Measurements from ENCODE around the gene PTBP1.
"Not testable (repeated sequence)": the region's sequence is repeated elsewhere in the genome, so short reads cannot be mapped to it uniquely, and the experiment has no call there.

Gene PTBP1

DNA sequence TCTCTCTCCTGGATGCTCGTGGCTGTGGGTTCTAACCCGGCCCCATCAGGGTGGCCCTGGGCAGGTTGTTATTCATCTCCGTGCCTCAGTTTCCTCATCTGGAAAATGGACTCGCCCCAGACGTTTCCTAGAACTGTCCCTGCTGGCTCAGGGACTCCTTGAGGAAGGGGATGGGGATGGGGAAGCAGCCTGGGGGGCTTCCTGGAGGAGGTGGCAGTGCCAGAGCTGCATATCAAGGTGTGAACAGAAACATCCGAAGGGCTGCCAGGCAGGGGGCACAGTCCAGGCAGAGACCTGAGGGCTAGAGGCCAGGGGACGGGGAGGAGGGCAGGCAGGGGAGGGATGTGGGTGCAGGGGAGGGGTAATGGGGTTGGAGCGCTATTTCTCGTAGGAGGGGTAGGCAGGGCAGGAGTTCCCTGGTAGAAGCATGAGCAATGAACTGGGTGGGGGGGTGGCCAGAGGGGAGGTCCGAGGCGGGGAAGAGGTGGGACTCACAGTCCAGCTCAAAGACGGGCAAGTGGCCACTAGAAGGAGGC, 51.2 kb downstream of the PTBP1 start:
- Histone ChIP-seq H3K9ac (ENCODE audit: low read length) (no peak overlapping the region), H3K9me3 (ENCODE audit: insufficient read depth, low read length) (no peaks in the 10 kb centered on the region), H4K20me1 (ENCODE audit: low read depth, low read length) (no peaks in the 10 kb centered on the region), H3K4me2 (ENCODE audit: low read depth, low read length, poor library complexity, severe bottlenecking) (no peak overlapping the region), H3K9me2 (replicated peaks; ENCODE audit: insufficient read depth, low read length) (no peaks in the 10 kb centered on the region), H3K27ac (ENCODE audit: low read depth, low read length) (no peak overlapping the region), H3K4me3 (ENCODE audit: insufficient read depth, low read length, poor library complexity, severe bottlenecking) (no peak overlapping the region), H3K27me3 (ENCODE audit: low read length) (no peaks in the 10 kb centered on the region), H3F3A (ENCODE audit: insufficient read depth) (no peaks in the 10 kb centered on the region), H3K36me3 (ENCODE audit: low read length) (no peaks in the 10 kb centered on the region), H3K79me2 (ENCODE audit: insufficient read depth, low read length) (no peaks in the 10 kb centered on the region), H2AFZ (ENCODE audit: low read depth, low read length, severe bottlenecking) (no peak overlapping the region)
- no peak for TF ChIP-seq EZH2phosphoT487 (conservative IDR thresholded peaks at IDR 0.05; ENCODE audit: low read length)
- TF ChIP-seq, protein P1, sequence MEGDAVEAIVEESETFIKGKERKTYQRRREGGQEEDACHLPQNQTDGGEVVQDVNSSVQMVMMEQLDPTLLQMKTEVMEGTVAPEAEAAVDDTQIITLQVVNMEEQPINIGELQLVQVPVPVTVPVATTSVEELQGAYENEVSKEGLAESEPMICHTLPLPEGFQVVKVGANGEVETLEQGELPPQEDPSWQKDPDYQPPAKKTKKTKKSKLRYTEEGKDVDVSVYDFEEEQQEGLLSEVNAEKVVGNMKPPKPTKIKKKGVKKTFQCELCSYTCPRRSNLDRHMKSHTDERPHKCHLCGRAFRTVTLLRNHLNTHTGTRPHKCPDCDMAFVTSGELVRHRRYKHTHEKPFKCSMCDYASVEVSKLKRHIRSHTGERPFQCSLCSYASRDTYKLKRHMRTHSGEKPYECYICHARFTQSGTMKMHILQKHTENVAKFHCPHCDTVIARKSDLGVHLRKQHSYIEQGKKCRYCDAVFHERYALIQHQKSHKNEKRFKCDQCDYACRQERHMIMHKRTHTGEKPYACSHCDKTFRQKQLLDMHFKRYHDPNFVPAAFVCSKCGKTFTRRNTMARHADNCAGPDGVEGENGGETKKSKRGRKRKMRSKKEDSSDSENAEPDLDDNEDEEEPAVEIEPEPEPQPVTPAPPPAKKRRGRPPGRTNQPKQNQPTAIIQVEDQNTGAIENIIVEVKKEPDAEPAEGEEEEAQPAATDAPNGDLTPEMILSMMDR (IDR thresholded peaks at IDR 0.05; ENCODE audit: insufficient read depth, low read length, poor library complexity, severe bottlenecking), result no peak

DNA sequence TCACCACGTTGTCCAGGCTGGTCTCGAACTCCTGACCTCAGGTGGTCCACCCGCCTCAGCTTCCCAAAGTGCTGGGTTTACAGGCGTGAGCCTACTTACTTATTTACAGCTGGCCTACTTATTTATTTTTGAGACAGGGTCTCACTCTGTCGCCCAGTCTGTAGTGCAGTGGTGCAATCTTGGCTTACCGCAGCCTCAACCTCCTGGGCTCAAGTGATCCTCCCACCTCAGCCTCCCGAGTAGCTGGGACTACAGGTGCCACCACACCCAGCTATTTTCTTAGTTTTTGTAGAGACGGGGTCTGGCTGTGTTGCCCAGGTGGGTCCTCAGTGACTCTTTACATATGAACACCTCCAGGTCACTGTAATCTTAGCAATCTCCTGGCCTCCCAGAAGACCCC, 51.9 kb downstream of the PTBP1 start:
- not testable (repeated sequence) for H3K27ac ChIP-seq (ENCODE audit: low read depth, low read length); H4K20me1 ChIP-seq (ENCODE audit: low read depth, low read length); H3K79me2 ChIP-seq (ENCODE audit: insufficient read depth, low read length); H3K36me3 ChIP-seq (ENCODE audit: low read length); H3K9me2 ChIP-seq (replicated peaks; ENCODE audit: insufficient read depth, low read length); H3F3A ChIP-seq (ENCODE audit: insufficient read depth); H3K9ac ChIP-seq (ENCODE audit: low read length); H3K4me3 ChIP-seq (ENCODE audit: insufficient read depth, low read length, poor library complexity, severe bottlenecking); H3K27me3 ChIP-seq (ENCODE audit: low read length); H3K9me3 ChIP-seq (ENCODE audit: insufficient read depth, low read length); H3K4me2 ChIP-seq (ENCODE audit: low read depth, low read length, poor library complexity, severe bottlenecking); H2AFZ ChIP-seq (ENCODE audit: low read depth, low read length, severe bottlenecking)

DNA sequence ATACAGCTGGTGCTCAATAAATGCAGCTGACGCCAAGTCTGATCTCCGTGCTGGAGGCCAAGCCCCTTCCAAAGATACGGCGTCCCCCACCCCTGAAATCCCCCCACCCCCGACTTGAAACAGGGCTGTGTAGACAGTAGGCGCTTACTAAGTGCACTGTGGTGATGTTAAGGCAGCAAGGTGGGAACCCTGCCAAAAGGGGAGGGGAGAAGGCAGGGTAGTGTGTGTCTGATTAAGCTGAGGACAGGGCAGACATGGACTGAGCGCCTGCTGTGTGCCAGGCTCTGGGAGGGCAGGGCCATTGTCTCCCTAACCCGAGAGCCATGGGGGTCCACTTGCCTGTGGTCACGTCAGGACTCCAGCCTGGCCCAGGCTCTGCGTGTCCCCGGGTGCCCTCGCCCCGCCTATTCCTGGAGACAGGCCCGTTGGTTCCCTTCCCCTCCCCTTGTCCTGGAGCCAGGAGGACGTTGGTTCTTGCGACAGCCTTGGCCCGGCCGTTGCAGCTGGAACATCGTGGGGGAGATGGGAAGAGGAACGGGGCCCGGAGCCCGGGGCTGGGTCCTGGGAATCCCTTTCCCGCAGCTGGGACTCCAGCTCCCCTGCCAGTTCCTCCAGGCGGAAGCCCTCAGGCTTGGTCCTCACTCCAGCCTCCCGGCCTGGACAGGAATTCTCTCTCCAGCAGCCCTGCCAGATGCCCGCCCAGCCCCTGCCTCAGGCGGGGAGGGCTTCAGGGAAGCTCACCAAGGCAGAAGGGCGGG, 53.1 kb downstream of the PTBP1 start:
- Histone ChIP-seq H3K9ac (ENCODE audit: low read length) (no peak overlapping the region), H3F3A (ENCODE audit: insufficient read depth) (no peaks in the 10 kb centered on the region), H3K27me3 (ENCODE audit: low read length) (no peaks in the 10 kb centered on the region), H2AFZ (ENCODE audit: low read depth, low read length, severe bottlenecking) (no peak overlapping the region), H3K27ac (ENCODE audit: low read depth, low read length) (no peak overlapping the region), H3K4me3 (ENCODE audit: insufficient read depth, low read length, poor library complexity, severe bottlenecking) (no peak overlapping the region), H3K36me3 (ENCODE audit: low read length) (no peaks in the 10 kb centered on the region), H3K9me3 (ENCODE audit: insufficient read depth, low read length) (no peaks in the 10 kb centered on the region), H3K9me2 (replicated peaks; ENCODE audit: insufficient read depth, low read length) (no peaks in the 10 kb centered on the region), H3K79me2 (ENCODE audit: insufficient read depth, low read length) (no peaks in the 10 kb centered on the region), H3K4me2 (ENCODE audit: low read depth, low read length, poor library complexity, severe bottlenecking) (no peak overlapping the region), H4K20me1 (ENCODE audit: low read depth, low read length) (no peaks in the 10 kb centered on the region)
- TF ChIP-seq EZH2phosphoT487 (conservative IDR thresholded peaks at IDR 0.05; ENCODE audit: low read length), result no peak
- TF ChIP-seq, protein P1 (IDR thresholded peaks at IDR 0.05; ENCODE audit: insufficient read depth, low read length, poor library complexity, severe bottlenecking), result no peak

DNA sequence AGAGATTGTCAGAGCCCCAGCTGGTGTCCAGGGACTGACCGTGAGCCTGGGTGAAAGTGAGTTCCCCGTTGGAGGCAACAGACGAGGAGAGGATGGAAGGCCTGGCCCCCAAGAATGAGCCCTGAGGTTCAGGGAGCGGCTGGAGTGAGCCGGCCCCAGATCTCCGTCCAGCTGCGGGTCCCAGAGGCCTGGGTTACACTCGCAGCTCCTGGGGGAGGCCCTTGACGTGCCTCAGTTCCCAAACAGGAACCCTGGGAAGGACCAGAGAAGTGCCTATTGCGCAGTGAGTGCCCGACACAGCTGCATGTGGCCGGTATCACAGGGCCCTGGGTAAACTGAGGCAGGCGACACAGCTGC, 53.7 kb downstream of the PTBP1 start:
- Histone ChIP-seq H3K9ac (ENCODE audit: low read length) (no peak overlapping the region), H3K9me3 (ENCODE audit: insufficient read depth, low read length) (no peaks in the 10 kb centered on the region), H3K27me3 (ENCODE audit: low read length) (no peaks in the 10 kb centered on the region), H3K4me2 (ENCODE audit: low read depth, low read length, poor library complexity, severe bottlenecking) (no peak overlapping the region), H2AFZ (ENCODE audit: low read depth, low read length, severe bottlenecking) (no peak overlapping the region), H3K4me3 (ENCODE audit: insufficient read depth, low read length, poor library complexity, severe bottlenecking) (no peak overlapping the region), H3K79me2 (ENCODE audit: insufficient read depth, low read length) (no peaks in the 10 kb centered on the region), H4K20me1 (ENCODE audit: low read depth, low read length) (no peaks in the 10 kb centered on the region), H3K36me3 (ENCODE audit: low read length) (no peaks in the 10 kb centered on the region), H3F3A (ENCODE audit: insufficient read depth) (no peaks in the 10 kb centered on the region), H3K9me2 (replicated peaks; ENCODE audit: insufficient read depth, low read length) (no peaks in the 10 kb centered on the region), H3K27ac (ENCODE audit: low read depth, low read length) (no peak overlapping the region)
- no peak for TF ChIP-seq EZH2phosphoT487 (conservative IDR thresholded peaks at IDR 0.05; ENCODE audit: low read length)
- TF ChIP-seq, protein P1 (IDR thresholded peaks at IDR 0.05; ENCODE audit: insufficient read depth, low read length, poor library complexity, severe bottlenecking), result no peak

Measured in SU-DHL-6 (cell line).